Suprapubic skin (tissue), 4 donors: ENCODE measurements around the gene BNC1. TPM values are rescaled to one million over a fixed set of nuclear protein-coding genes. Genes with fewer than 3 reads are reported as not detected.

Source experiments
- DNase-seq, 2 donors: peaks; one replicate each; pipeline ENCODE4 v3.0.0-alpha.2; 2019; ENCODE audit warnings: low spot score in 2 of 2
- H3K27ac ChIP-seq: fragments of 200-600 bp; sonication (generic); one replicate; pipeline ENCODE4 v1.5.1; 2019
- H3K27me3 ChIP-seq: fragments of 200-600 bp; sonication (generic); one replicate; pipeline ENCODE4 v1.5.1; 2019
- H3K36me3 ChIP-seq: fragments of 200-600 bp; sonication (generic); one replicate; pipeline ENCODE4 v1.5.1; 2019
- H3K4me1 ChIP-seq: fragments of 200-600 bp; sonication (generic); one replicate; pipeline ENCODE4 v1.5.1; 2019
- H3K4me3 ChIP-seq: fragments of 200-600 bp; sonication (generic); one replicate; pipeline ENCODE4 v1.5.1; 2019; ENCODE audit warnings: mild to moderate bottlenecking
- H3K9me3 ChIP-seq: fragments of 200-600 bp; sonication (generic); one replicate; pipeline ENCODE4 v1.5.1; 2019
- EP300 ChIP-seq: sonication (generic); formaldehyde crosslinking; IDR thresholded peaks from one replicate; pipeline ENCODE4 v1.6.1; 2017; ENCODE audit warnings: antibody characterized with exemption
- POLR2A ChIP-seq, 2 donors: fragments of 450-650 bp; IDR thresholded peaks; one replicate each; pipeline ENCODE4 v1.6.1; 2017; ENCODE audit warnings: antibody characterized with exemption in 2 of 2, mild to moderate bottlenecking in 2 of 2, moderate library complexity in 2 of 2
- POLR2AphosphoS5 ChIP-seq, 3 donors: sonication (generic); formaldehyde crosslinking; IDR thresholded peaks; one replicate each; pipeline ENCODE4 v1.6.1; 2017; ENCODE audit warnings: antibody characterized with exemption in 3 of 3
- WGBS: methylation state at CpG from one replicate; pipeline ENCODE4 v1.1.5; 2018; 5-methylcytosine and 5-hydroxymethylcytosine counted together
- total RNA-seq, 4 donors: library from RNA; depleted of rRNA; stranded (reverse); fragments of >200 nt; gene quantifications; one replicate each; pipeline ENCODE4 v1.1.0, GENCODE V29; 2016
- TF ChIP-seq, protein P1 (sequence below), 2 donors: fragments of 200-600 bp in 1 of 2; fragments of 450-650 bp in 1 of 2; sonication (generic) in 1 of 2; IDR thresholded peaks; one replicate each; pipeline ENCODE4 v1.5.1; 2016 to 2019; ENCODE audit warnings: antibody characterized with exemption in 2 of 2, mild to moderate bottlenecking in 1 of 2, moderate library complexity in 1 of 2

The BNC1 gene
- total RNA-seq, 4 donors from 2014 or later = 28.3 to 72.4 (median 48.8) TPM

GRCh38 chr15:83295417-83295816 is 11.0 kb upstream of the BNC1 start:
- no peak for DNase-seq
- H3K27me3 ChIP-seq = peaks cover 6% of the 10 kb centered on the region
- H3K4me3 ChIP-seq = no peak overlapping the region
- TF ChIP-seq EP300 = no peak
- TF ChIP-seq POLR2A (IDR thresholded peaks at IDR 0.05) = no peak
- TF ChIP-seq POLR2AphosphoS5 (IDR thresholded peaks at IDR 0.05) = no peak
- TF ChIP-seq, protein P1, sequence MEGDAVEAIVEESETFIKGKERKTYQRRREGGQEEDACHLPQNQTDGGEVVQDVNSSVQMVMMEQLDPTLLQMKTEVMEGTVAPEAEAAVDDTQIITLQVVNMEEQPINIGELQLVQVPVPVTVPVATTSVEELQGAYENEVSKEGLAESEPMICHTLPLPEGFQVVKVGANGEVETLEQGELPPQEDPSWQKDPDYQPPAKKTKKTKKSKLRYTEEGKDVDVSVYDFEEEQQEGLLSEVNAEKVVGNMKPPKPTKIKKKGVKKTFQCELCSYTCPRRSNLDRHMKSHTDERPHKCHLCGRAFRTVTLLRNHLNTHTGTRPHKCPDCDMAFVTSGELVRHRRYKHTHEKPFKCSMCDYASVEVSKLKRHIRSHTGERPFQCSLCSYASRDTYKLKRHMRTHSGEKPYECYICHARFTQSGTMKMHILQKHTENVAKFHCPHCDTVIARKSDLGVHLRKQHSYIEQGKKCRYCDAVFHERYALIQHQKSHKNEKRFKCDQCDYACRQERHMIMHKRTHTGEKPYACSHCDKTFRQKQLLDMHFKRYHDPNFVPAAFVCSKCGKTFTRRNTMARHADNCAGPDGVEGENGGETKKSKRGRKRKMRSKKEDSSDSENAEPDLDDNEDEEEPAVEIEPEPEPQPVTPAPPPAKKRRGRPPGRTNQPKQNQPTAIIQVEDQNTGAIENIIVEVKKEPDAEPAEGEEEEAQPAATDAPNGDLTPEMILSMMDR (IDR thresholded peaks at IDR 0.05) = no peak
- no peaks in the 10 kb centered on the region for H3K9me3 ChIP-seq
- peaks cover 12% of the 10 kb centered on the region for H3K4me1 ChIP-seq
- H3K27ac ChIP-seq = no peak overlapping the region
- 89% methylated on average over 6 of the region's 6 CpGs for WGBS
- no peaks in the 10 kb centered on the region for H3K36me3 ChIP-seq

GRCh38 chr15:83293201-83293600 is 8.7 kb upstream of the BNC1 start:
- H3K27ac ChIP-seq = no peak overlapping the region
- DNase-seq = no peak
- WGBS = 44% methylated on average over 1 of the region's 1 CpG

GRCh38 chr15:83292317-83292716 is 7.9 kb upstream of the BNC1 start:
- no peak overlapping the region for H3K4me3 ChIP-seq
- H3K27me3 ChIP-seq = peaks cover 6% of the 10 kb centered on the region
- H3K9me3 ChIP-seq = no peaks in the 10 kb centered on the region
- H3K36me3 ChIP-seq = no peaks in the 10 kb centered on the region
- WGBS = 44% methylated on average over 5 of the region's 5 CpGs
- TF ChIP-seq POLR2AphosphoS5 (IDR thresholded peaks at IDR 0.05) = no peak
- no peak for TF ChIP-seq EP300
- no peak for TF ChIP-seq POLR2A (IDR thresholded peaks at IDR 0.05)
- TF ChIP-seq, protein P1 (IDR thresholded peaks at IDR 0.05) = no peak
- peaks cover 24% of the 10 kb centered on the region for H3K4me1 ChIP-seq
- no peak for DNase-seq
- H3K27ac ChIP-seq = no peak overlapping the region

More at GRCh38 chr15:83293201-83293600, 8.7 kb upstream of the BNC1 start:
- no peak for TF ChIP-seq POLR2AphosphoS5 (IDR thresholded peaks at IDR 0.05)
- no peak for TF ChIP-seq POLR2A (IDR thresholded peaks at IDR 0.05)
- TF ChIP-seq, protein P1 (IDR thresholded peaks at IDR 0.05) = no peak
- no peak for TF ChIP-seq EP300
- Histone ChIP-seq H3K9me3 (no peaks in the 10 kb centered on the region), H3K36me3 (no peaks in the 10 kb centered on the region), H3K27me3 (peaks cover 6% of the 10 kb centered on the region), H3K4me1 (peaks cover 18% of the 10 kb centered on the region), H3K4me3 (no peak overlapping the region)

DNA sequence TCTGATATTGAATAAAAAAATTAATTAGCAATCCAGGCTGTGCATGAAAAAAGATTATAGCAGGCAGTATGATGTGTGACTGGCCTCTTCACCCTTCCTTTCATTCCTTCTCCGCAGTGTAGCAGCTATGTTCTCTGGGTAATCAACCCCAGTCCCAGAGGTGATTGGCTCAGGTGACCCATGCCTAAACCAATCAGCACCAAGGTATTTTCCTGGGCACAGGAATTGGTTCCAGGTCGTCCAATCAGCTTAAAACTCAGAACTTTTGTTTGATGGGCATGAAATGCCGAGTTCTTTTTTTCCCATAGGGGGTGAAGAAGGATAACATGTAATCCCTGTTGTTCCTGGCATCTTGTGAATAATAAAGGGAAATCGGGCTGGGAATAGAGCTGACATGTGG is 5.8 kb upstream of the BNC1 start:
- peaks cover 34% of the 10 kb centered on the region for H3K4me1 ChIP-seq
- H3K36me3 ChIP-seq = no peaks in the 10 kb centered on the region
- TF ChIP-seq EP300 (no peak), POLR2AphosphoS5 (IDR thresholded peaks at IDR 0.05) (no peak), POLR2A (IDR thresholded peaks at IDR 0.05) (no peak)
- TF ChIP-seq, protein P1 (IDR thresholded peaks at IDR 0.05) = no peak
- peaks cover 13% of the 10 kb centered on the region for H3K27me3 ChIP-seq
- H3K9me3 ChIP-seq = no peaks in the 10 kb centered on the region
- 88% methylated on average over 4 of the region's 4 CpGs for WGBS
- no peak overlapping the region for H3K27ac ChIP-seq
- DNase-seq = no peak
- H3K4me3 ChIP-seq = no peak overlapping the region

- peaks cover 42% of the 10 kb centered on the region for H3K4me1 ChIP-seq
- no peaks in the 10 kb centered on the region for H3K9me3 ChIP-seq
- H3K27me3 ChIP-seq = peaks cover 23% of the 10 kb centered on the region
- TF ChIP-seq EP300 = no peak
- TF ChIP-seq, protein P1 (IDR thresholded peaks at IDR 0.05) = no peak
- DNase-seq = no peak
- WGBS = 78% methylated on average over 1 of the region's 1 CpG
- H3K36me3 ChIP-seq = no peaks in the 10 kb centered on the region
- H3K27ac ChIP-seq = peak overlapping the region; percentile 29
- H3K4me3 ChIP-seq = no peak overlapping the region
Observed at GRCh38 chr15:83289160-83289559, 4.7 kb upstream of the BNC1 start.
